Measurements from ENCODE around the gene SMARCAL1.
A peak's percentile ranks its signal among the peaks of the same experiment; 100 is the strongest.
"Not testable (repeated sequence)": the region's sequence is repeated elsewhere in the genome, so short reads cannot be mapped to it uniquely, and the experiment has no call there.

SMARCAL1 gene

GRCh38 chr2:216412022-216412999 is at the start of gene SMARCAL1:
Gene SMARCAL1, plus strand, starts transcription at chr2:216412484. Its CDS starts 2,221 bp downstream, at chr2:216414705.
- peak; percentile 99 for DNase-seq (ENCODE audit: low spot score)

- DNase-seq (ENCODE audit: low spot score), result no peak
Measured at GRCh38 chr2:216362730-216363129, 49.6 kb upstream of the SMARCAL1 start.

- DNase-seq (ENCODE audit: low spot score), result no peak
Measured at GRCh38 chr2:216363221-216363620, 49.1 kb upstream of the SMARCAL1 start.

- DNase-seq (ENCODE audit: low spot score), result no peak
Measured at GRCh38 chr2:216365518-216365917, 46.8 kb upstream of the SMARCAL1 start.

GRCh38 chr2:216366777-216367471 is 45.4 kb upstream of the SMARCAL1 start:
- DNase-seq (ENCODE audit: low spot score), result no peak

- no peak for DNase-seq (ENCODE audit: low spot score)
Measured at GRCh38 chr2:216369821-216370220, 42.5 kb upstream of the SMARCAL1 start.

- DNase-seq (ENCODE audit: low spot score), result no peak
Measured at GRCh38 chr2:216370961-216371712, 41.1 kb upstream of the SMARCAL1 start.

GRCh38 chr2:216371721-216372702 is 40.3 kb upstream of the SMARCAL1 start, which contains the start of gene MARCHF4:
Gene MARCHF4, minus strand, starts transcription at chr2:216372483. Its CDS starts 2,223 bp downstream, at chr2:216370260.
- DNase-seq (ENCODE audit: low spot score), result no peak

- DNase-seq (ENCODE audit: low spot score), result no peak
Measured at GRCh38 chr2:216372761-216373291, 39.5 kb upstream of the SMARCAL1 start.

- DNase-seq (ENCODE audit: low spot score), result no peak
Measured at GRCh38 chr2:216373896-216374295, 38.4 kb upstream of the SMARCAL1 start.

- DNase-seq (ENCODE audit: low spot score), result no peak
Measured at GRCh38 chr2:216375286-216375685, 37.0 kb upstream of the SMARCAL1 start.

GRCh38 chr2:216379977-216380376 is 32.3 kb upstream of the SMARCAL1 start:
- DNase-seq (ENCODE audit: low spot score), result no peak

- DNase-seq (ENCODE audit: low spot score), result not testable (repeated sequence)
Measured at GRCh38 chr2:216384409-216384808, 27.9 kb upstream of the SMARCAL1 start.

- DNase-seq (ENCODE audit: low spot score), result no peak
Measured at GRCh38 chr2:216385478-216385877, 26.8 kb upstream of the SMARCAL1 start.

- no peak for DNase-seq (ENCODE audit: low spot score)
Measured at GRCh38 chr2:216387262-216387661, 25.0 kb upstream of the SMARCAL1 start.

- no peak for DNase-seq (ENCODE audit: low spot score)
Measured at GRCh38 chr2:216388046-216388884, 24.0 kb upstream of the SMARCAL1 start.

GRCh38 chr2:216389570-216389969 is 22.7 kb upstream of the SMARCAL1 start:
- DNase-seq (ENCODE audit: low spot score), result no peak

GRCh38 chr2:216391401-216391800 is 20.9 kb upstream of the SMARCAL1 start:
- no peak for DNase-seq (ENCODE audit: low spot score)

- DNase-seq (ENCODE audit: low spot score), result no peak
Measured at GRCh38 chr2:216392018-216392562, 20.2 kb upstream of the SMARCAL1 start.
